PC-3 (cell line): ENCODE data around the gene KRTAP3-2. TPM values are rescaled to one million over a fixed set of nuclear protein-coding genes. Genes with fewer than 3 reads are reported as not detected.

Source experiments
- ATAC-seq: fragments of 200-7000 bp; cut with Tn5 transposase; 2 replicates; pipeline ENCODE4 v1.9.1; 2020; ENCODE audit warnings: mild to moderate bottlenecking, moderate library complexity
- BruUV-seq: library from RNA; stranded (reverse); fragments of 400-500 nt; replicated peaks from 2 replicates; lab custom pipeline; 2021; lab: Mats Ljungman, UMichigan
- CTCF ChIA-PET: fragments of 300-600 bp; sonication (Branson Sonifier 250); formaldehyde crosslinking; loops from one replicate; lab custom pipeline; 2022; ENCODE audit warnings: antibody characterized with exemption; lab: Charles Lee
- POLR2A ChIA-PET: fragments of 300-600 bp; sonication (Branson Sonifier 250); formaldehyde crosslinking; loops from one replicate; lab custom pipeline; 2022; ENCODE audit warnings: antibody characterized with exemption; ENCODE audit not compliant: unreplicated experiment; lab: Charles Lee
- DNase-seq: peaks from one replicate; pipeline ENCODE4 v3.0.0-alpha.2; 2015
- H2AFZ ChIP-seq: fragments of 300-600 bp; sonication (generic); 2 replicates; pipeline ENCODE4 v1.6.0; 2016; ENCODE audit warnings: antibody characterized with exemption, low read length
- H3F3A ChIP-seq: fragments of 300-600 bp; sonication (generic); one replicate; pipeline ENCODE4 v1.6.0; 2017; ENCODE audit warnings: antibody characterized with exemption, low read length, control low read depth, mild to moderate bottlenecking; ENCODE audit not compliant: unreplicated experiment
- H3K27ac ChIP-seq: fragments of 300-600 bp; sonication (generic); 2 replicates; pipeline ENCODE4 v1.5.1; 2016; ENCODE audit warnings: mild to moderate bottlenecking, low read length
- H3K27me3 ChIP-seq: fragments of 300-600 bp; sonication (generic); 2 replicates; pipeline ENCODE4 v1.6.1; 2016; ENCODE audit warnings: low read length, mixed read lengths
- H3K36me3 ChIP-seq: fragments of 300-600 bp; sonication (generic); 2 replicates; pipeline ENCODE4 v1.6.1; 2016; ENCODE audit warnings: low read depth, mixed run types, low read length, mixed read lengths
- H3K4me1 ChIP-seq: fragments of 300-600 bp; sonication (generic); 2 replicates; pipeline ENCODE4 v1.5.1; 2016; ENCODE audit warnings: low read length; ENCODE audit not compliant: insufficient read depth
- H3K4me2 ChIP-seq: fragments of 300-600 bp; sonication (generic); 2 replicates; pipeline ENCODE4 v1.6.0; 2016; ENCODE audit warnings: low read length
- H3K4me3 ChIP-seq: fragments of 300-600 bp; sonication (generic); 2 replicates; pipeline ENCODE4 v1.5.1; 2016; ENCODE audit warnings: mild to moderate bottlenecking, low read length, mixed read lengths
- H3K79me2 ChIP-seq: fragments of 300-600 bp; sonication (generic); 2 replicates; pipeline ENCODE4 v1.6.1; 2017; ENCODE audit warnings: low read length, mixed read lengths
- H3K9ac ChIP-seq: fragments of 300-600 bp; sonication (generic); 2 replicates; pipeline ENCODE4 v1.6.0; 2016; ENCODE audit warnings: mild to moderate bottlenecking, low read length
- H3K9me2 ChIP-seq: fragments of 300-600 bp; sonication (generic); replicated peaks from 2 replicates; pipeline ENCODE4 v1.6.1; 2016; ENCODE audit warnings: mixed run types, low read length, mixed read lengths
- H3K9me3 ChIP-seq: fragments of 300-600 bp; sonication (generic); 2 replicates; pipeline ENCODE4 v1.6.1; 2016; ENCODE audit warnings: low read length, mixed read lengths
- H4K20me1 ChIP-seq: fragments of 300-600 bp; sonication (generic); 2 replicates; pipeline ENCODE4 v1.6.1; 2016; ENCODE audit warnings: low read length, mixed read lengths
- CTCF ChIP-seq: fragments of 300-600 bp; sonication (generic); conservative IDR thresholded peaks from 2 replicates; pipeline ENCODE4 v1.5.1; 2017; ENCODE audit warnings: antibody characterized with exemption, low read depth, mild to moderate bottlenecking, low read length
- EZH2phosphoT487 ChIP-seq: fragments of 300-600 bp; sonication (generic); IDR thresholded peaks from 2 replicates; pipeline ENCODE4 v1.6.1; 2018; ENCODE audit warnings: mild to moderate bottlenecking, antibody characterized with exemption, low read length, borderline replicate concordance
- intact Hi-C: fragments of 100-400 bp; cut with micrococcal nuclease; formaldehyde crosslinking; loops from 2 replicates; pipeline ENCODE4 v1.9.0; 2023
- total RNA-seq: library from RNA; depleted of rRNA; stranded (reverse); fragments of >200 nt; gene quantifications from 2 replicates; pipeline ENCODE4 v1.2.3, GENCODE V29; 2014

Gene KRTAP3-2
- total RNA-seq, 1 experiment from 2014 or later, result not detected

GRCh38 chr17:40995116-40995515 is 4.6 kb downstream of the KRTAP3-2 start:
- H3F3A ChIP-seq, result no peaks in the 10 kb centered on the region
- no peaks in the 10 kb centered on the region for H3K79me2 ChIP-seq
- BruUV-seq, result no TSS peak
- H3K9me2 ChIP-seq, result no peaks in the 10 kb centered on the region
- ATAC-seq (no peak), DNase-seq (no peak)
- H3K4me3 ChIP-seq, result no peak overlapping the region
- no peaks in the 10 kb centered on the region for H3K36me3 ChIP-seq
- no peaks in the 10 kb centered on the region for H4K20me1 ChIP-seq
- H3K4me2 ChIP-seq, result no peak overlapping the region
- TF ChIP-seq CTCF, result no peak
- H3K27ac ChIP-seq, result no peak overlapping the region
- ChIA-PET POLR2A (no interaction called here), CTCF (no interaction called here)
- H3K27me3 ChIP-seq, result no peaks in the 10 kb centered on the region
- intact Hi-C loops, result no loop called here
- no peaks in the 10 kb centered on the region for H3K9me3 ChIP-seq
- H3K4me1 ChIP-seq, result no peaks in the 10 kb centered on the region
- H2AFZ ChIP-seq, result no peak overlapping the region
- H3K9ac ChIP-seq, result no peak overlapping the region

GRCh38 chr17:40993839-40994238 is 5.9 kb downstream of the KRTAP3-2 start, which contains the start of gene KRTAP3-3:
Gene KRTAP3-3 (minus strand): TSS chr17:40994164. CDS start chr17:40994097, 67 bp downstream.
- no peaks in the 10 kb centered on the region for H3K27me3 ChIP-seq
- ATAC-seq (no peak), DNase-seq (no peak)
- no peak within 1 kb of the TSS for H3K4me3 ChIP-seq
- no peak within 1 kb of the TSS for H3K27ac ChIP-seq
- no peaks in the 10 kb centered on the region for H3F3A ChIP-seq
- no peaks in the 10 kb centered on the region for H3K9me3 ChIP-seq
- H3K9me2 ChIP-seq, result no peaks in the 10 kb centered on the region
- BruUV-seq, result no TSS peak
- intact Hi-C loops, result no loop called here
- H3K4me1 ChIP-seq, result no peaks in the 10 kb centered on the region
- ChIA-PET POLR2A (no interaction called here), CTCF (no interaction called here)
- H2AFZ ChIP-seq, result no peak within 1 kb of the TSS
- no peak within 1 kb of the TSS for H3K4me2 ChIP-seq
- no peak for TF ChIP-seq EZH2phosphoT487
- H3K79me2 ChIP-seq, result no peaks in the 10 kb centered on the region
- no peak within 1 kb of the TSS for H3K9ac ChIP-seq
- H3K36me3 ChIP-seq, result no peaks in the 10 kb centered on the region
- H4K20me1 ChIP-seq, result no peaks in the 10 kb centered on the region

- no peaks in the 10 kb centered on the region for H3K9me3 ChIP-seq
- H3K27ac ChIP-seq, result no peak overlapping the region
- H3K9me2 ChIP-seq, result no peaks in the 10 kb centered on the region
- H3K4me3 ChIP-seq, result no peak overlapping the region
- POLR2A ChIA-PET, result no interaction called here
- TF ChIP-seq EZH2phosphoT487, result no peak
- no peak for TF ChIP-seq CTCF
- intact Hi-C loops, result no loop called here
- H2AFZ ChIP-seq, result no peak overlapping the region
- no peak for DNase-seq
- no peaks in the 10 kb centered on the region for H3K4me1 ChIP-seq
- BruUV-seq, result no TSS peak
- no peaks in the 10 kb centered on the region for H4K20me1 ChIP-seq
- H3K4me2 ChIP-seq, result no peak overlapping the region
- CTCF ChIA-PET, result no interaction called here
- no peaks in the 10 kb centered on the region for H3K27me3 ChIP-seq
- no peaks in the 10 kb centered on the region for H3F3A ChIP-seq
- no peaks in the 10 kb centered on the region for H3K79me2 ChIP-seq
- no peaks in the 10 kb centered on the region for H3K36me3 ChIP-seq
- no peak for ATAC-seq
- H3K9ac ChIP-seq, result no peak overlapping the region
Observed at GRCh38 chr17:40993084-40993483, 6.6 kb downstream of the KRTAP3-2 start.
